Transverse colon (tissue), 4 donors: ENCODE data around the gene SULT1A4. TPM values are rescaled to one million over a fixed set of nuclear protein-coding genes. Genes with fewer than 3 reads are reported as not detected.
A peak's percentile ranks its signal among the peaks of the same experiment; 100 is the strongest.
"Not testable (repeated sequence)": the region's sequence is repeated elsewhere in the genome, so short reads cannot be mapped to it uniquely, and the experiment has no call there.

Experiments
- DNase-seq: peaks from one replicate; pipeline ENCODE4 v3.0.0-alpha.2; 2019
- H3K27ac ChIP-seq, 4 donors: fragments of 200-600 bp; sonication (generic); 2 replicates each; pipeline ENCODE4 v1.5.1; 2016 to 2018; ENCODE audit warnings: inconsistent platforms in 4 of 4
- H3K27me3 ChIP-seq: fragments of 200-600 bp; sonication (generic); 2 replicates; pipeline ENCODE4 v1.5.1; 2017; ENCODE audit warnings: inconsistent platforms
- H3K36me3 ChIP-seq, 4 donors: fragments of 200-600 bp; sonication (generic); 2 replicates each; pipeline ENCODE4 v1.5.1; 2017 to 2019; ENCODE audit warnings: inconsistent platforms in 4 of 4
- H3K4me1 ChIP-seq, 4 donors: fragments of 200-600 bp; sonication (generic); 2 replicates each; pipeline ENCODE4 v1.5.1; 2017 to 2020; ENCODE audit warnings: inconsistent platforms in 4 of 4
- H3K4me3 ChIP-seq, 4 donors: fragments of 200-600 bp; sonication (generic); 1 replicate in 1 of 4; 2 replicates in 3 of 4; pipeline versions ENCODE4 v1.5.1 to v1.6.1; 2017 to 2019; ENCODE audit warnings: inconsistent platforms in 4 of 4
- H3K9me3 ChIP-seq, 2 donors: fragments of 200-600 bp; sonication (generic); 2 replicates each; pipeline ENCODE4 v1.5.1; 2017 to 2019; ENCODE audit warnings: inconsistent platforms in 2 of 2
- WGBS, 2 donors: methylation state at CpG; one replicate each; pipeline ENCODE4 v1.1.5; 2018; ENCODE audit warnings: low coverage in 1 of 2; 5-methylcytosine and 5-hydroxymethylcytosine counted together
- in situ Hi-C, 4 donors: fragments of 200-750 bp; cut with MboI; loops; one replicate each; pipeline versions ENCODE4 v1.15.0 to v1.15.1; 2017; ENCODE audit warnings: low sequenced_read_pairs in 3 of 4, low pct_ligation_motif_present in 1 of 4, low pct_unique_long_range_greater_than_20kb in 1 of 4
- intact Hi-C: fragments of 100-400 bp; cut with DNase I; formaldehyde crosslinking; loops from one replicate; pipeline ENCODE4 v1.15.1; 2023; ENCODE audit warnings: low total_unique reads
- small RNA-seq, 4 donors: library from RNA; depleted of rRNA; stranded (forward); fragments of <200 nt; gene quantifications; one replicate each; pipeline ENCODE3, GENCODE V24; 2016
- total RNA-seq, 4 donors: library from RNA; depleted of rRNA; stranded (reverse); fragments of >200 nt; gene quantifications; one replicate each; pipeline ENCODE4 v1.1.0, GENCODE V29; 2016

SULT1A4 gene
- total RNA-seq, 4 donors from 2014 or later = 40.2 to 74.5 TPM; not detected in 2

- H3K27ac ChIP-seq, DNase-seq, intact Hi-C loops, H3K4me1 ChIP-seq, H3K9me3 ChIP-seq, H3K36me3 ChIP-seq, H3K27me3 ChIP-seq, H3K4me3 ChIP-seq, in situ Hi-C loops: not testable (repeated sequence)
- WGBS, 2 donors = no CpG with 5 or more reads among the region's 10 CpGs
Observed at GRCh38 chr16:29467654-29468366, 8.1 kb downstream of the SULT1A4 start.

DNA sequence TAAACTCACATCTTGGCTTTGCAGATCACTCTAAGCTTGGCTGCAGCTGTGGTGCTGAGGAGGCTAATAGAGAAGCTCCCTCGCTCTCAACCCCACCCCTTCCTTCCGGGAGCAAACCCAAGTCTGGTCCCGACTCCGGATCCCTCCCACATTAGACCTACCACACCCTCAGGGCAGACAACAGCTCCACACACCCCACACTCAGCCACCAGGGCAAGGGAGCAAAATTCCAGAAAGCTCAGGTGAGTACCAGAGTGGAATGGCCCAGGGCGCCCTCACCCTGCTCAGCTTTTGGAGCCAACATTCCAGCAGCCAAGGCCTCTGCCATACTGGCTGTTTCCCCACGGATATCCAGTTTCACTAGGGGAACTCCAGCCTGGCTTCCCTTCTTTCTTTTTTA, 9.9 kb downstream of the SULT1A4 start:
- Histone ChIP-seq H3K27ac (peak overlapping the region; percentile 59 to 70 (median 64)), H3K4me3 (peak overlapping the region in 1 of 4 donors; percentile 10)
- H3K36me3 ChIP-seq, H3K4me1 ChIP-seq, H3K27me3 ChIP-seq, H3K9me3 ChIP-seq, in situ Hi-C loops, intact Hi-C loops: not testable (repeated sequence)
- WGBS, 2 donors = 14 to 17% methylated on average over 1 to 6 of the region's 6 CpGs
- peak; percentile 78 for DNase-seq

GRCh38 chr16:29472065-29472464, 12.4 kb downstream of the SULT1A4 start:
- DNase-seq, H3K9me3 ChIP-seq, H3K4me1 ChIP-seq, H3K36me3 ChIP-seq, H3K27ac ChIP-seq, in situ Hi-C loops, intact Hi-C loops, H3K4me3 ChIP-seq, H3K27me3 ChIP-seq: not testable (repeated sequence)
- WGBS, 2 donors = no CpG with 5 or more reads among the region's 4 CpGs

GRCh38 chr16:29482276-29482675, 22.6 kb downstream of the SULT1A4 start:
- in situ Hi-C loops, DNase-seq, H3K27ac ChIP-seq, H3K4me1 ChIP-seq, intact Hi-C loops, H3K27me3 ChIP-seq, H3K4me3 ChIP-seq, H3K36me3 ChIP-seq, H3K9me3 ChIP-seq: not testable (repeated sequence)
- WGBS, 2 donors = 87% methylated on average over 3 of the region's 12 CpGs; no CpG with 5 or more reads in 1 of the 2 donors

- H3K4me1 ChIP-seq, intact Hi-C loops, H3K9me3 ChIP-seq, H3K4me3 ChIP-seq, H3K27ac ChIP-seq, in situ Hi-C loops, DNase-seq, H3K36me3 ChIP-seq, H3K27me3 ChIP-seq: not testable (repeated sequence)
- WGBS, 2 donors = no CpG with 5 or more reads among the region's 6 CpGs
Observed at GRCh38 chr16:29506308-29506707, 46.6 kb downstream of the SULT1A4 start, which contains the start of gene NPIPB12. TSS of gene NPIPB12 (minus strand) at chr16:29506408.

Small RNAs within 50 kb of the gene (small RNA-seq; reads per million reads assigned to genes)
- gene AC133555.2 = 0 reads per million in 4 donors

Other genes starting within 250 kb of the SULT1A4 start
- 10 to 100 TPM in 1 of 4 donors, 1 to 10 TPM in 2, under 1 TPM in 1; 0.75 to 16.7 (median 4.0) TPM for gene NPIPB11, start 53.2 kb upstream of the SULT1A4 start, total RNA-seq
- 10 to 100 TPM in 3 of 4 donors, 1 to 10 TPM in 1; 7.4 to 28.9 (median 21.9) TPM for gene BOLA2, start 5.6 kb upstream of the SULT1A4 start, total RNA-seq
- 10 to 100 TPM in 2 of 4 donors, 1 to 10 TPM in 1, not detected in 1; 3.4 to 34.0 (median 15.1) TPM for gene SLX1B, start 5.4 kb upstream of the SULT1A4 start, total RNA-seq
- 100 to 1,000 TPM in 3 of 4 donors, 10 to 100 TPM in 1; 85.2 to 411 (median 186) TPM for gene NPIPB12, start 46.5 kb downstream of the SULT1A4 start, total RNA-seq
- gene SPN, start 203.3 kb downstream of the SULT1A4 start, total RNA-seq = 1 to 10 TPM in 2 of 4 donors, under 1 TPM in 2; 0.20 to 3.7 (median 1.1) TPM
- gene QPRT, start 219.3 kb downstream of the SULT1A4 start, total RNA-seq = 10 to 100 TPM; 14.3 to 65.8 (median 26.3) TPM